Measurements from ENCODE around the gene SRGAP2C.
"Not testable (repeated sequence)": the region's sequence is repeated elsewhere in the genome, so short reads cannot be mapped to it uniquely, and the experiment has no call there.

DNA sequence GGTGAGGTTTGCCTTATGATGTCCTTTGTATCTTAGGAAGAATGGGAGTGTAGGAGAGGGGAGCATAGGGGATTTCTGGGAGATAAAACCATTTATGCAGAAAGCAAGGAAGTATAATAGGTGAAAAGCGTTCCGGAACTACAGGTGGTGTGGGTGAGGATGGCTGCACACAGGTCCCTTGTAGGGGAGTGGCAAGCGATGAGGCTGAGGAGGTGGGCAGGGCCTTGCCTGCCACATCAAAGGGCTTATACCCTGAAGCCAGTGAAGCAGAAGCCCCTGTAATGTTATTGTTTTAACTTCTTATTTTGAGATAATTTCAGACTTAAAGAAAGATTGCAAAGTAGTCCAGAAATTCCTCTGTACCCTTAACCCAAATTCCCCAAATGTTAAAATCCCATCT is 159.6 kb downstream of the SRGAP2C start:
- TF ChIP-seq, protein P1, sequence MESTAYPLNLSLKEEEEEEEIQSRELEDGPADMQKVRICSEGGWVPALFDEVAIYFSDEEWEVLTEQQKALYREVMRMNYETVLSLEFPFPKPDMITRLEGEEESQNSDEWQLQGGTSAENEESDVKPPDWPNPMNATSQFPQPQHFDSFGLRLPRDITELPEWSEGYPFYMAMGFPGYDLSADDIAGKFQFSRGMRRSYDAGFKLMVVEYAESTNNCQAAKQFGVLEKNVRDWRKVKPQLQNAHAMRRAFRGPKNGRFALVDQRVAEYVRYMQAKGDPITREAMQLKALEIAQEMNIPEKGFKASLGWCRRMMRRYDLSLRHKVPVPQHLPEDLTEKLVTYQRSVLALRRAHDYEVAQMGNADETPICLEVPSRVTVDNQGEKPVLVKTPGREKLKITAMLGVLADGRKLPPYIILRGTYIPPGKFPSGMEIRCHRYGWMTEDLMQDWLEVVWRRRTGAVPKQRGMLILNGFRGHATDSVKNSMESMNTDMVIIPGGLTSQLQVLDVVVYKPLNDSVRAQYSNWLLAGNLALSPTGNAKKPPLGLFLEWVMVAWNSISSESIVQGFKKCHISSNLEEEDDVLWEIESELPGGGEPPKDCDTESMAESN (CRISPR knock-in tag; conservative IDR thresholded peaks at IDR 0.05): not testable (repeated sequence)
- not testable (repeated sequence) for TF ChIP-seq CBX5 (CRISPR knock-in tag; IDR thresholded peaks at IDR 0.05; ENCODE audit: borderline replicate concordance); MXI1 (IDR thresholded peaks at IDR 0.05; ENCODE audit: borderline replicate concordance, low read depth, low read length); ZC3H4 (CRISPR knock-in tag; IDR thresholded peaks at IDR 0.05; ENCODE audit: borderline replicate concordance); MYNN (CRISPR knock-in tag; IDR thresholded peaks at IDR 0.05; ENCODE audit: low read depth); CREB1 (IDR thresholded peaks at IDR 0.05); CREB1 (CRISPR knock-in tag; IDR thresholded peaks at IDR 0.05)
- TF ChIP-seq, protein P2, sequence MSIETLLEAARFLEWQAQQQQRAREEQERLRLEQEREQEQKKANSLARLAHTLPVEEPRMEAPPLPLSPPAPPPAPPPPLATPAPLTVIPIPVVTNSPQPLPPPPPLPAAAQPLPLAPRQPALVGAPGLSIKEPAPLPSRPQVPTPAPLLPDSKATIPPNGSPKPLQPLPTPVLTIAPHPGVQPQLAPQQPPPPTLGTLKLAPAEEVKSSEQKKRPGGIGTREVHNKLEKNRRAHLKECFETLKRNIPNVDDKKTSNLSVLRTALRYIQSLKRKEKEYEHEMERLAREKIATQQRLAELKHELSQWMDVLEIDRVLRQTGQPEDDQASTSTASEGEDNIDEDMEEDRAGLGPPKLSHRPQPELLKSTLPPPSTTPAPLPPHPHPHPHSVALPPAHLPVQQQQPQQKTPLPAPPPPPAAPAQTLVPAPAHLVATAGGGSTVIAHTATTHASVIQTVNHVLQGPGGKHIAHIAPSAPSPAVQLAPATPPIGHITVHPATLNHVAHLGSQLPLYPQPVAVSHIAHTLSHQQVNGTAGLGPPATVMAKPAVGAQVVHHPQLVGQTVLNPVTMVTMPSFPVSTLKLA (IDR thresholded peaks at IDR 0.05): not testable (repeated sequence)
- TF ChIP-seq, protein P3, sequence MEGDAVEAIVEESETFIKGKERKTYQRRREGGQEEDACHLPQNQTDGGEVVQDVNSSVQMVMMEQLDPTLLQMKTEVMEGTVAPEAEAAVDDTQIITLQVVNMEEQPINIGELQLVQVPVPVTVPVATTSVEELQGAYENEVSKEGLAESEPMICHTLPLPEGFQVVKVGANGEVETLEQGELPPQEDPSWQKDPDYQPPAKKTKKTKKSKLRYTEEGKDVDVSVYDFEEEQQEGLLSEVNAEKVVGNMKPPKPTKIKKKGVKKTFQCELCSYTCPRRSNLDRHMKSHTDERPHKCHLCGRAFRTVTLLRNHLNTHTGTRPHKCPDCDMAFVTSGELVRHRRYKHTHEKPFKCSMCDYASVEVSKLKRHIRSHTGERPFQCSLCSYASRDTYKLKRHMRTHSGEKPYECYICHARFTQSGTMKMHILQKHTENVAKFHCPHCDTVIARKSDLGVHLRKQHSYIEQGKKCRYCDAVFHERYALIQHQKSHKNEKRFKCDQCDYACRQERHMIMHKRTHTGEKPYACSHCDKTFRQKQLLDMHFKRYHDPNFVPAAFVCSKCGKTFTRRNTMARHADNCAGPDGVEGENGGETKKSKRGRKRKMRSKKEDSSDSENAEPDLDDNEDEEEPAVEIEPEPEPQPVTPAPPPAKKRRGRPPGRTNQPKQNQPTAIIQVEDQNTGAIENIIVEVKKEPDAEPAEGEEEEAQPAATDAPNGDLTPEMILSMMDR (CRISPR knock-in tag; IDR thresholded peaks at IDR 0.05): not testable (repeated sequence)
- TF ChIP-seq, protein P4, sequence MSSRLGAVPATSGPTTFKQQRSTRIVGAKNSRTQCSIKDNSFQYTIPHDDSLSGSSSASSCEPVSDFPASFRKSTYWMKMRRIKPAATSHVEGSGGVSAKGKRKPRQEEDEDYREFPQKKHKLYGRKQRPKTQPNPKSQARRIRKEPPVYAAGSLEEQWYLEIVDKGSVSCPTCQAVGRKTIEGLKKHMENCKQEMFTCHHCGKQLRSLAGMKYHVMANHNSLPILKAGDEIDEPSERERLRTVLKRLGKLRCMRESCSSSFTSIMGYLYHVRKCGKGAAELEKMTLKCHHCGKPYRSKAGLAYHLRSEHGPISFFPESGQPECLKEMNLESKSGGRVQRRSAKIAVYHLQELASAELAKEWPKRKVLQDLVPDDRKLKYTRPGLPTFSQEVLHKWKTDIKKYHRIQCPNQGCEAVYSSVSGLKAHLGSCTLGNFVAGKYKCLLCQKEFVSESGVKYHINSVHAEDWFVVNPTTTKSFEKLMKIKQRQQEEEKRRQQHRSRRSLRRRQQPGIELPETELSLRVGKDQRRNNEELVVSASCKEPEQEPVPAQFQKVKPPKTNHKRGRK (CRISPR knock-in tag; IDR thresholded peaks at IDR 0.05): not testable (repeated sequence)
